K562 (cell line): ENCODE measurements around the gene REP15. TPM values are rescaled to one million over a fixed set of nuclear protein-coding genes. Genes with fewer than 3 reads are reported as not detected.

Experiments
- ARID2 ChIP-seq: fragments of 450-650 bp; IDR thresholded peaks from 2 replicates; pipeline ENCODE4 v1.6.1; 2017; ENCODE audit warnings: antibody characterized with exemption, mild to moderate bottlenecking
- CBX3 ChIP-seq, 2 experiments: IDR thresholded peaks; 1 replicate in 1 of 2; 2 replicates in 1 of 2; pipeline ENCODE4 v1.6.1; 2012; ENCODE audit warnings: inconsistent platforms in 2 of 2, low read length in 2 of 2, borderline replicate concordance in 1 of 2, control low read depth in 1 of 2
- CTCFL ChIP-seq: IDR thresholded peaks from 2 replicates; pipeline ENCODE4 v1.6.1; 2011; ENCODE audit warnings: borderline replicate concordance, low read depth, mild to moderate bottlenecking, moderate library complexity, low read length; ENCODE audit not compliant: insufficient read depth, poor library complexity, severe bottlenecking
- E2F1 ChIP-seq: sonication (generic); formaldehyde crosslinking; IDR thresholded peaks from 2 replicates; pipeline ENCODE4 v1.8.1; 2023; ENCODE audit warnings: mild to moderate bottlenecking, missing genetic modification reagents, moderate library complexity
- ETV5 ChIP-seq: sonication (generic); formaldehyde crosslinking; IDR thresholded peaks from 2 replicates; pipeline ENCODE4 v1.4.0; 2020; ENCODE audit warnings: low read depth, mild to moderate bottlenecking, missing genetic modification reagents
- FOXP1 ChIP-seq: sonication (generic); formaldehyde crosslinking; IDR thresholded peaks from 2 replicates; pipeline ENCODE4 v1.8.0; 2022; ENCODE audit warnings: mild to moderate bottlenecking, missing genetic modification reagents
- HDAC1 ChIP-seq, 2 experiments: fragments of 450-650 bp; IDR thresholded peaks; 2 replicates each; pipeline ENCODE4 v1.6.1; 2016 to 2017; ENCODE audit warnings: inconsistent platforms in 1 of 2, mild to moderate bottlenecking in 1 of 2, moderate library complexity in 1 of 2
- HDAC2 ChIP-seq: fragments of 450-650 bp; IDR thresholded peaks from 2 replicates; pipeline ENCODE4 v1.6.1; 2016; ENCODE audit warnings: mild to moderate bottlenecking
- MAFG ChIP-seq: fragments of 450-650 bp; conservative IDR thresholded peaks from 2 replicates; pipeline ENCODE4 v1.6.1; 2016; ENCODE audit warnings: missing genetic modification characterization, missing compliant biosample characterization
- PBX2 ChIP-seq, 2 experiments: IDR thresholded peaks in 1 of 2; conservative IDR thresholded peaks in 1 of 2; 2 replicates each; pipeline ENCODE4 v1.6.1; 2016; ENCODE audit warnings: low read depth in 2 of 2, mild to moderate bottlenecking in 1 of 2, missing compliant biosample characterization in 1 of 2, missing genetic modification characterization in 1 of 2, moderate library complexity in 1 of 2
- SUPT5H ChIP-seq: fragments of 450-650 bp; IDR thresholded peaks from 2 replicates; pipeline ENCODE4 v1.6.1; 2016
- TAL1 ChIP-seq: fragments of 450-650 bp; IDR thresholded peaks from 2 replicates; pipeline ENCODE4 v1.6.1; 2016; ENCODE audit warnings: mild to moderate bottlenecking
- TCF15 ChIP-seq: fragments of 250-450 bp; sonication (Bioruptor Pico); IDR thresholded peaks from 2 replicates; pipeline ENCODE4 v1.8.0; 2022; ENCODE audit warnings: moderate library complexity, mild to moderate bottlenecking, inconsistent platforms
- ZNF143 ChIP-seq: sonication (generic); formaldehyde crosslinking; IDR thresholded peaks from 2 replicates; pipeline ENCODE4 v1.9.0; 2022; ENCODE audit warnings: mild to moderate bottlenecking, missing genetic modification reagents
- polyA plus RNA-seq, 8 experiments: library from polyadenylated mRNA; depleted of rRNA in 4 of 8; stranded (reverse) in 5 of 8; unstranded in 3 of 8; fragments of >200 nt; fragmentation: Nextera tagmentation in 2 of 8; fragmentation: Illumina TruSeq in 1 of 8; extraction: Ambion mirVana in 2 of 8; extraction: Trizol in 1 of 8; gene quantifications; 2 replicates each; pipeline versions ENCODE4 v1.2.1 to v1.2.3, GENCODE V29; 2011 to 2014; ENCODE audit warnings: inconsistent platforms in 1 of 8, missing spikeins in 1 of 8
- total RNA-seq, 7 experiments: library from RNA; depleted of rRNA in 6 of 7; stranded (reverse); fragments of >200 nt in 6 of 7; fragmentation: Illumina TruSeq in 2 of 7; extraction: Trizol in 2 of 7; gene quantifications; 2 replicates each; pipeline versions ENCODE4 v1.2.1 to v1.2.3, GENCODE V29; 2011 to 2021; ENCODE audit warnings: low replicate concordance in 1 of 7
- TF ChIP-seq, protein P1 (sequence below): fragments of 450-650 bp; IDR thresholded peaks from one replicate; pipeline ENCODE4 v1.6.1; 2018; ENCODE audit warnings: mild to moderate bottlenecking, moderate library complexity; ENCODE audit not compliant: partially characterized antibody

Gene REP15
- total and polyA plus RNA-seq, 9 of the 15 experiments (the other 6 are each of a cell fraction or from before 2014, with no cell fraction given), result not detected

DNA sequence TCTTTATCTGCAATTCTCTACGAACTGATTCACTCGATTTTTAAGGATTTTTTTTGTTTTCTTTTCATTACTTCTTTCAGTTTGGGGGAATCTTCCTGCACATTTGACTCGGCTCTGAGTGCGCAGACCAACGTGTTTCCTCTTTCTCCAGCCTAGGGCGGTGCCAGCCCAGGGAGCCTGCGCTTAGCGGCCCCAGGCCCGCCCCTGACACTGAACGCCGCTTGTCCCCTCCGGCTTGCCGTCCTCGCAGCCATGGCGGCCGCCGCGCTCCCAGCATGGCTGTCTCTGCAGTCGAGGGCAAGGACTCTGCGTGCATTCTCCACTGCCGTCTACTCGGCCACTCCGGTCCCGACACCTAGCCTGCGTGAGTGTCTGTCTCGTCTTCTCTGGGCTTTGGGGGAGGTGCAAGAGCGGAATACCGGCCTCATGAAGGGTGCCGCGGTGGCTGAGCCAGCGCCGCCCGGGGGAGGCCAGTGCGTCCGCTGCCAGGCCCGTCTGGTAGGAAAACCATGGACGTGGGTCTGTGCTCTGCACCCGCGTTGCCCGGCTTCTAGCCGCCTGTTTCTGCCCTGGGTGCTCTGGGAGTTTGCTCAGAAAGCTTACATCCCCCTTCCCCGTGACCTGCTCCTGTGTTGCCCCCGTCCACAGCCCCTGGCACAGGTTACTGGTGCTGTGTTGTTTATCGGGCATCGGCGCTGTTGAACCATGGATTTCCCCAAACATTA, 14.5 kb downstream of the REP15 start, which contains the start of gene MRPS35 (continued):
- TF ChIP-seq E2F1 (CRISPR knock-in tag) (no peak; the same call in 1 of the 2 replicates), ARID2 (no peak), ETV5 (peak; percentile 64; the same call in 1 of the 2 replicates), CBX3 (IDR thresholded peaks at IDR 0.05; ENCODE audit: borderline replicate concordance in 1 of 2, low read length in 2 of 2) (peak in 1 of 2 experiments; percentile 39; a peak in 1 of 3 replicates), CTCFL (peak; percentile 14), HDAC1 (IDR thresholded peaks at IDR 0.05) (peak in 1 of 2 experiments; percentile 98; a peak in 2 of 4 replicates), HDAC2 (peak; percentile 91; the same call in 1 of the 2 replicates), FOXP1 (CRISPR knock-in tag) (peak; percentile 83; the same call in 1 of the 2 replicates), MAFG (tag) (no peak), TCF15 (CRISPR knock-in tag) (no peak), PBX2 (CRISPR knock-in tag; IDR thresholded peaks at IDR 0.05; ENCODE audit: low read depth) (no peak), PBX2 (tag; conservative IDR thresholded peaks at IDR 0.05; ENCODE audit: low read depth) (no peak), ZNF143 (CRISPR knock-in tag) (no peak), TAL1 (no peak), SUPT5H (peak; percentile 97)
- TF ChIP-seq, protein P1, sequence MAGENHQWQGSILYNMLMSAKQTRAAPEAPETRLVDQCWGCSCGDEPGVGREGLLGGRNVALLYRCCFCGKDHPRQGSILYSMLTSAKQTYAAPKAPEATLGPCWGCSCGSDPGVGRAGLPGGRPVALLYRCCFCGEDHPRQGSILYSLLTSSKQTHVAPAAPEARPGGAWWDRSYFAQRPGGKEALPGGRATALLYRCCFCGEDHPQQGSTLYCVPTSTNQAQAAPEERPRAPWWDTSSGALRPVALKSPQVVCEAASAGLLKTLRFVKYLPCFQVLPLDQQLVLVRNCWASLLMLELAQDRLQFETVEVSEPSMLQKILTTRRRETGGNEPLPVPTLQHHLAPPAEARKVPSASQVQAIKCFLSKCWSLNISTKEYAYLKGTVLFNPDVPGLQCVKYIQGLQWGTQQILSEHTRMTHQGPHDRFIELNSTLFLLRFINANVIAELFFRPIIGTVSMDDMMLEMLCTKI, result no peak
